ENCODE measurements around the gene RFX7. TPM values are rescaled to one million over a fixed set of nuclear protein-coding genes. Genes with fewer than 3 reads are reported as not detected.

The RFX7 gene
- polyA plus RNA-seq, 2 of the 4 experiments (the other 2 are of a cell fraction) = 11.7 to 14.9 TPM

DNA sequence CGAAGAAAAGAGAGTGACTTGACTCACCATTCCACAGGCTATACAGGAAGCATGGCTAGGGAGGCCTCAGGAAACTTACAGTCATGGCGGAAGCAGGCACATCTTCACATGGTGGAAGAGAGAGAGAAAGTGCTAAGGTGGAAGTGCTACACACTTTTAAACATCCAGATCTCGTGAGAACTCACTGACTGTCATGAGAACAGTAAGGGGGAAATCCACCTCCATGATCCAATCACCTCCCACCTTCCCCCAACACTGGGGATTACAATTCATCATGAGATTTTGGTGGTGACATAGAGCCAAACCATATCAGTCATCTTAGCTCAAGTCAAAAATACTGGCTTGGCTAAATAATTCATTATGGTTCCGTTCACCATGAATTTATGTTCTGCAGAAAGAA, 205.0 kb downstream of the RFX7 start:
- ATAC-seq (no peak), FAIRE-seq (no peak), DNase-seq (ENCODE audit: low read depth in 1 of 2, low spot score in 1 of 2) (no peak)
- 86% methylated on average over 4 of the region's 4 CpGs for WGBS (ENCODE audit: missing lambda C conversion rate)
- Histone ChIP-seq H3K27ac (peak overlapping the region; percentile 40 to 87; a peak in 5 of 6 replicates), H3K9me3 (no peaks in the 10 kb centered on the region), H3K4me2 (no peak overlapping the region), H3K4me3 (no peak overlapping the region), H3K4me1 (peaks cover 38% of the 10 kb centered on the region)
- ChIA-PET POLR2A (no interaction called here), CTCF (interaction anchor here (0.9 to 4.5 kb wide), 2 partner anchors 14 to 392 kb away, joined by 4 to 30 read pairs; no protein-coding TSS in a partner anchor)
- no peak for TF ChIP-seq RFX5 (IDR thresholded peaks at IDR 0.05)
- TF ChIP-seq RAD21 (conservative IDR thresholded peaks at IDR 0.05 in 1 of 2, IDR thresholded peaks at IDR 0.05 in 1 of 2) = no peak
- no peak for TF ChIP-seq RNF2 (IDR thresholded peaks at IDR 0.05; ENCODE audit: borderline replicate concordance, low read depth)
- TF ChIP-seq, protein P1, sequence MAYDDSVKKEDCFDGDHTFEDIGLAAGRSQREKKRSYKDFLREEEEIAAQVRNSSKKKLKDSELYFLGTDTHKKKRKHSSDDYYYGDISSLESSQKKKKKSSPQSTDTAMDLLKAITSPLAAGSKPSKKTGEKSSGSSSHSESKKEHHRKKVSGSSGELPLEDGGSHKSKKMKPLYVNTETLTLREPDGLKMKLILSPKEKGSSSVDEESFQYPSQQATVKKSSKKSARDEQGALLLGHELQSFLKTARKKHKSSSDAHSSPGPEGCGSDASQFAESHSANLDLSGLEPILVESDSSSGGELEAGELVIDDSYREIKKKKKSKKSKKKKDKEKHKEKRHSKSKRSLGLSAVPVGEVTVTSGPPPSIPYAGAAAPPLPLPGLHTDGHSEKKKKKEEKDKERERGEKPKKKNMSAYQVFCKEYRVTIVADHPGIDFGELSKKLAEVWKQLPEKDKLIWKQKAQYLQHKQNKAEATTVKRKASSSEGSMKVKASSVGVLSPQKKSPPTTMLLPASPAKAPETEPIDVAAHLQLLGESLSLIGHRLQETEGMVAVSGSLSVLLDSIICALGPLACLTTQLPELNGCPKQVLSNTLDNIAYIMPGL (CRISPR knock-in tag; IDR thresholded peaks at IDR 0.05; ENCODE audit: borderline replicate concordance) = no peak
- no peak for TF ChIP-seq HEYL (CRISPR knock-in tag; IDR thresholded peaks at IDR 0.05)
- no peak for TF ChIP-seq RARB (CRISPR knock-in tag; IDR thresholded peaks at IDR 0.05)
- TF ChIP-seq BHLHE40 (IDR thresholded peaks at IDR 0.05; ENCODE audit: low read depth, low read length) = no peak
- TF ChIP-seq ZSCAN20 (CRISPR knock-in tag; IDR thresholded peaks at IDR 0.05) = no peak
- TF ChIP-seq ZC3H11A (IDR thresholded peaks at IDR 0.05) = no peak
- TF ChIP-seq, protein P2, sequence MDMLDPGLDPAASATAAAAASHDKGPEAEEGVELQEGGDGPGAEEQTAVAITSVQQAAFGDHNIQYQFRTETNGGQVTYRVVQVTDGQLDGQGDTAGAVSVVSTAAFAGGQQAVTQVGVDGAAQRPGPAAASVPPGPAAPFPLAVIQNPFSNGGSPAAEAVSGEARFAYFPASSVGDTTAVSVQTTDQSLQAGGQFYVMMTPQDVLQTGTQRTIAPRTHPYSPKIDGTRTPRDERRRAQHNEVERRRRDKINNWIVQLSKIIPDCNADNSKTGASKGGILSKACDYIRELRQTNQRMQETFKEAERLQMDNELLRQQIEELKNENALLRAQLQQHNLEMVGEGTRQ (IDR thresholded peaks at IDR 0.05) = no peak
- no peak for TF ChIP-seq SREBF2 (IDR thresholded peaks at IDR 0.05)
- no peak for TF ChIP-seq HOXA7 (CRISPR knock-in tag; IDR thresholded peaks at IDR 0.05)
- TF ChIP-seq POLR2A (IDR thresholded peaks at IDR 0.05; ENCODE audit: low read length) = no peak
- TF ChIP-seq, protein P3, sequence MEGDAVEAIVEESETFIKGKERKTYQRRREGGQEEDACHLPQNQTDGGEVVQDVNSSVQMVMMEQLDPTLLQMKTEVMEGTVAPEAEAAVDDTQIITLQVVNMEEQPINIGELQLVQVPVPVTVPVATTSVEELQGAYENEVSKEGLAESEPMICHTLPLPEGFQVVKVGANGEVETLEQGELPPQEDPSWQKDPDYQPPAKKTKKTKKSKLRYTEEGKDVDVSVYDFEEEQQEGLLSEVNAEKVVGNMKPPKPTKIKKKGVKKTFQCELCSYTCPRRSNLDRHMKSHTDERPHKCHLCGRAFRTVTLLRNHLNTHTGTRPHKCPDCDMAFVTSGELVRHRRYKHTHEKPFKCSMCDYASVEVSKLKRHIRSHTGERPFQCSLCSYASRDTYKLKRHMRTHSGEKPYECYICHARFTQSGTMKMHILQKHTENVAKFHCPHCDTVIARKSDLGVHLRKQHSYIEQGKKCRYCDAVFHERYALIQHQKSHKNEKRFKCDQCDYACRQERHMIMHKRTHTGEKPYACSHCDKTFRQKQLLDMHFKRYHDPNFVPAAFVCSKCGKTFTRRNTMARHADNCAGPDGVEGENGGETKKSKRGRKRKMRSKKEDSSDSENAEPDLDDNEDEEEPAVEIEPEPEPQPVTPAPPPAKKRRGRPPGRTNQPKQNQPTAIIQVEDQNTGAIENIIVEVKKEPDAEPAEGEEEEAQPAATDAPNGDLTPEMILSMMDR (IDR thresholded peaks at IDR 0.05) = no peak
- TF ChIP-seq, protein P4, sequence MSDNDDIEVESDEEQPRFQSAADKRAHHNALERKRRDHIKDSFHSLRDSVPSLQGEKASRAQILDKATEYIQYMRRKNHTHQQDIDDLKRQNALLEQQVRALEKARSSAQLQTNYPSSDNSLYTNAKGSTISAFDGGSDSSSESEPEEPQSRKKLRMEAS (IDR thresholded peaks at IDR 0.05) = no peak
- no peak for TF ChIP-seq EHMT2 (IDR thresholded peaks at IDR 0.05; ENCODE audit: low read depth)
- TF ChIP-seq JUNB (IDR thresholded peaks at IDR 0.05) = no peak
- no peak for TF ChIP-seq HOXB13 (CRISPR knock-in tag; IDR thresholded peaks at IDR 0.05; ENCODE audit: low read depth)

DNA sequence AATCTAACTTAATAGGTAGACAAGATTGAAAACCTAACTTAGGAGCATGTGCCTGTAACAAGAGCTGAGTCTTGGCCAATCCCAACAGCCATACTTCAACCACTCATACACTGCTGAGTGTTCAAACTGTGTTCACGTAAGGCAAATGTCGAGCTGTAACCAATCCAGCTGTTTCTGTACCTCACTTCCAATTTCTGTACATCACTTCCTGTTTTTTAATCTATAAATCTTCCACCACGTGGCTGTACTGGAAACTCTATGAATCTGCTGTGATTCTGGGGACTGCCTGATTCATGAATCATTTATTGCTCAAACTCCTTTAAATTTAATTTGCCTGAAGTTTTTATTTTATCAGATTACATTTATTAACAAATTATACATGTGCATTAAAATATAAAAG, 205.7 kb downstream of the RFX7 start:
- Histone ChIP-seq H3K27ac (no peak overlapping the region; a peak in 2 of 6 replicates), H3K9me3 (no peaks in the 10 kb centered on the region), H3K4me2 (no peak overlapping the region), H3K4me1 (peaks cover 38% of the 10 kb centered on the region), H3K4me3 (no peak overlapping the region)
- no peak for TF ChIP-seq CEBPB (IDR thresholded peaks at IDR 0.05)
- no peak for TF ChIP-seq CBX8 (IDR thresholded peaks at IDR 0.05)
- no peak for TF ChIP-seq CHD2 (IDR thresholded peaks at IDR 0.05; ENCODE audit: low read length, partially characterized antibody)
- TF ChIP-seq NR3C1 (IDR thresholded peaks at IDR 0.05) = no peak
- TF ChIP-seq MAZ (IDR thresholded peaks at IDR 0.05; ENCODE audit: borderline replicate concordance, low read depth, low read length) = no peak
- TF ChIP-seq EHF (CRISPR knock-in tag; IDR thresholded peaks at IDR 0.05) = no peak
- no peak for TF ChIP-seq RARB (CRISPR knock-in tag; IDR thresholded peaks at IDR 0.05)
- no peak for TF ChIP-seq NFE2L2 (conservative IDR thresholded peaks at IDR 0.05; ENCODE audit: low read length)
- no peak for TF ChIP-seq GATA3 (IDR thresholded peaks at IDR 0.05; ENCODE audit: borderline replicate concordance)
- TF ChIP-seq KDM5A (IDR thresholded peaks at IDR 0.05) = no peak
- TF ChIP-seq JUN (IDR thresholded peaks at IDR 0.05) = no peak
- TF ChIP-seq EHMT2 (IDR thresholded peaks at IDR 0.05; ENCODE audit: low read depth) = no peak
- no peak for TF ChIP-seq HOXB5 (CRISPR knock-in tag; IDR thresholded peaks at IDR 0.05)
- no peak for TF ChIP-seq MYC (IDR thresholded peaks at IDR 0.05; ENCODE audit: borderline replicate concordance, low read length)
- TF ChIP-seq, protein P5, sequence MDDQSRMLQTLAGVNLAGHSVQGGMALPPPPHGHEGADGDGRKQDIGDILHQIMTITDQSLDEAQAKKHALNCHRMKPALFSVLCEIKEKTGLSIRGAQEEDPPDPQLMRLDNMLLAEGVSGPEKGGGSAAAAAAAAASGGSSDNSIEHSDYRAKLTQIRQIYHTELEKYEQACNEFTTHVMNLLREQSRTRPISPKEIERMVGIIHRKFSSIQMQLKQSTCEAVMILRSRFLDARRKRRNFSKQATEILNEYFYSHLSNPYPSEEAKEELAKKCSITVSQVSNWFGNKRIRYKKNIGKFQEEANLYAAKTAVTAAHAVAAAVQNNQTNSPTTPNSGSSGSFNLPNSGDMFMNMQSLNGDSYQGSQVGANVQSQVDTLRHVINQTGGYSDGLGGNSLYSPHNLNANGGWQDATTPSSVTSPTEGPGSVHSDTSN (IDR thresholded peaks at IDR 0.05) = no peak
- TF ChIP-seq FOSL2 (IDR thresholded peaks at IDR 0.05) = no peak
- no peak for TF ChIP-seq FOSL2 (CRISPR knock-in tag; IDR thresholded peaks at IDR 0.05)
- no peak for FAIRE-seq
- ChIA-PET POLR2A (no interaction called here), CTCF (interaction anchor here (1.0 to 4.4 kb wide), 4 partner anchors 15 to 130 kb away, joined by 3 to 24 read pairs (median 3); no protein-coding TSS in a partner anchor)
- ATAC-seq = no peak
- WGBS (ENCODE audit: missing lambda C conversion rate) = 73% methylated on average over 3 of the region's 3 CpGs
- DNase-seq (ENCODE audit: low read depth in 1 of 2, low spot score in 1 of 2) = no peak

Data from A549 (cell line).